B cell (primary cell): ENCODE results near the gene RCC2.

Source experiments
- EZH2 ChIP-seq: IDR thresholded peaks from 2 replicates; pipeline ENCODE4 v1.6.1; 2012; ENCODE audit warnings: borderline replicate concordance, low read depth, mild to moderate bottlenecking, moderate library complexity, low read length; ENCODE audit not compliant: insufficient read depth, poor library complexity, severe bottlenecking
- TF ChIP-seq, protein P1 (sequence below): fragments of 200-600 bp; IDR thresholded peaks from one replicate; pipeline ENCODE4 v1.8.0; 2022; ENCODE audit warnings: antibody characterized with exemption, mild to moderate bottlenecking

DNA sequence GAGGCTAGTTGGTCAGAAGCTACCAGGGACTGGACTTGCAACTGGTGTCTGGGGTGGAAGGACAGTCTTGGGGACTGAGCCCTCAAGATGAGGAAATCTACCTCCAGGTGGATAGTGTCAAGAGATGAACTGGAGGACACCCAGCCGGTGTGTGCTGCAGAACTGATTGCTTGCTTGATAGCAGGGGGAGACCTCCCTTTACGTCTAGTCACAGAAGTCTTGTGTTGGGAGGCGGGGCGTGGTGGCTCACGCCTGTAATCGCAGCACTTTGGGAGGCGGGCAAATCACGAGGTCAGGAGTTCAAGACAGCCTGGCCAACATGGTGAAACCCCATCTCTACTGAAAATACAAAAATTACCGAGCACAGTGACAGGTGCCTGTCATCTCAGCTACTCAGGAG is 4.9 kb downstream of the RCC2 start:
- TF ChIP-seq EZH2 = no peak
- TF ChIP-seq, protein P1, sequence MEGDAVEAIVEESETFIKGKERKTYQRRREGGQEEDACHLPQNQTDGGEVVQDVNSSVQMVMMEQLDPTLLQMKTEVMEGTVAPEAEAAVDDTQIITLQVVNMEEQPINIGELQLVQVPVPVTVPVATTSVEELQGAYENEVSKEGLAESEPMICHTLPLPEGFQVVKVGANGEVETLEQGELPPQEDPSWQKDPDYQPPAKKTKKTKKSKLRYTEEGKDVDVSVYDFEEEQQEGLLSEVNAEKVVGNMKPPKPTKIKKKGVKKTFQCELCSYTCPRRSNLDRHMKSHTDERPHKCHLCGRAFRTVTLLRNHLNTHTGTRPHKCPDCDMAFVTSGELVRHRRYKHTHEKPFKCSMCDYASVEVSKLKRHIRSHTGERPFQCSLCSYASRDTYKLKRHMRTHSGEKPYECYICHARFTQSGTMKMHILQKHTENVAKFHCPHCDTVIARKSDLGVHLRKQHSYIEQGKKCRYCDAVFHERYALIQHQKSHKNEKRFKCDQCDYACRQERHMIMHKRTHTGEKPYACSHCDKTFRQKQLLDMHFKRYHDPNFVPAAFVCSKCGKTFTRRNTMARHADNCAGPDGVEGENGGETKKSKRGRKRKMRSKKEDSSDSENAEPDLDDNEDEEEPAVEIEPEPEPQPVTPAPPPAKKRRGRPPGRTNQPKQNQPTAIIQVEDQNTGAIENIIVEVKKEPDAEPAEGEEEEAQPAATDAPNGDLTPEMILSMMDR = no peak
